Panc1 (cell line): ENCODE measurements around the gene RMRP. TPM values are rescaled to one million over a fixed set of nuclear protein-coding genes. Genes with fewer than 3 reads are reported as not detected.
A peak's percentile ranks its signal among the peaks of the same experiment; 100 is the strongest.

Experiments
- ATAC-seq: fragments of 200-7000 bp; cut with Tn5 transposase; 2 replicates; pipeline ENCODE4 v1.9.1; 2020; ENCODE audit warnings: mild to moderate bottlenecking, moderate library complexity
- BruUV-seq: library from RNA; stranded (reverse); fragments of 400-500 nt; replicated peaks from 2 replicates; lab custom pipeline; 2021; lab: Mats Ljungman, UMichigan
- CTCF ChIA-PET: fragments of 300-600 bp; sonication (Branson Sonifier 250); formaldehyde crosslinking; loops from one replicate; lab custom pipeline; 2022; ENCODE audit warnings: antibody characterized with exemption; lab: Charles Lee
- POLR2A ChIA-PET: fragments of 300-600 bp; sonication (Branson Sonifier 250); formaldehyde crosslinking; loops from one replicate; lab custom pipeline; 2022; ENCODE audit warnings: antibody characterized with exemption; lab: Charles Lee
- DNase-seq: peaks from one replicate; pipeline ENCODE4 v3.0.0-alpha.2; 2010; ENCODE audit warnings: low read depth, low spot score
- H3K27ac ChIP-seq: 2 replicates; pipeline ENCODE4 v1.5.1; 2011; ENCODE audit warnings: mild to moderate bottlenecking, low read length, inconsistent platforms
- H3K27me3 ChIP-seq: fragments of 200-500 bp; sonication (Bioruptor generic); 2 replicates; pipeline ENCODE4 v1.6.0; 2014; ENCODE audit warnings: low read length, inconsistent platforms; ENCODE audit not compliant: control insufficient read depth, insufficient read depth
- H3K36me3 ChIP-seq: fragments of 200-500 bp; sonication (Bioruptor generic); 2 replicates; pipeline ENCODE4 v1.5.1; 2014; ENCODE audit warnings: inconsistent platforms, mild to moderate bottlenecking, low read length, moderate library complexity; ENCODE audit not compliant: control insufficient read depth, insufficient read depth
- H3K4me1 ChIP-seq: 2 replicates; pipeline ENCODE4 v1.5.1; 2011; ENCODE audit warnings: inconsistent platforms, mild to moderate bottlenecking, low read length, moderate library complexity; ENCODE audit not compliant: control insufficient read depth, insufficient read depth
- H3K4me3 ChIP-seq, 2 experiments: 2 replicates each; pipeline ENCODE4 v1.5.1; 2011 to 2012; ENCODE audit warnings: low read depth in 2 of 2, low read length in 2 of 2, mild to moderate bottlenecking in 2 of 2, inconsistent platforms in 1 of 2, moderate library complexity in 1 of 2
- H3K9me3 ChIP-seq: fragments of 200-500 bp; sonication (Bioruptor generic); 2 replicates; pipeline ENCODE4 v1.5.1; 2014; ENCODE audit warnings: low read depth, mild to moderate bottlenecking, inconsistent platforms, low read length, moderate library complexity; ENCODE audit not compliant: control insufficient read depth, insufficient read depth
- POLR2AphosphoS5 ChIP-seq: IDR thresholded peaks from 2 replicates; pipeline ENCODE4 v1.6.1; 2012; ENCODE audit warnings: mild to moderate bottlenecking, low read depth, low read length, moderate library complexity
- SIN3A ChIP-seq: IDR thresholded peaks from 2 replicates; pipeline ENCODE4 v1.6.1; 2012; ENCODE audit warnings: low read depth, mild to moderate bottlenecking, low read length, moderate library complexity, borderline replicate concordance; ENCODE audit not compliant: insufficient read depth
- TCF7L2 ChIP-seq: IDR thresholded peaks from 2 replicates; pipeline ENCODE4 v1.6.1; 2011; ENCODE audit warnings: mild to moderate bottlenecking, low read depth, low read length, inconsistent platforms
- in situ Hi-C: cut with HindIII; loops from 2 replicates; pipeline ENCODE4 v1.10.0; 2016; ENCODE audit warnings: low sequenced_read_pairs, low pct_unique_long_range_greater_than_20kb
- intact Hi-C: fragments of 100-400 bp; cut with micrococcal nuclease; formaldehyde crosslinking; loops from one replicate; pipeline ENCODE4 v1.10.0; 2022; ENCODE audit not compliant: unreplicated experiment
- total RNA-seq: library from RNA; stranded (reverse); gene quantifications from one replicate; pipeline ENCODE4 v1.2.1, GENCODE V29; 2021; ENCODE audit not compliant: unreplicated experiment
- TF ChIP-seq, protein P1 (sequence below): fragments of 450-650 bp; IDR thresholded peaks from 2 replicates; pipeline ENCODE4 v1.5.1; 2017; ENCODE audit warnings: mild to moderate bottlenecking
- TF ChIP-seq, protein P2 (sequence below), 2 experiments: IDR thresholded peaks; 2 replicates each; pipeline ENCODE4 v1.6.1; 2011 to 2012; ENCODE audit warnings: low read depth in 2 of 2, control low read depth in 1 of 2, low read length in 1 of 2, mild to moderate bottlenecking in 1 of 2, moderate library complexity in 1 of 2; ENCODE audit not compliant: insufficient read depth in 1 of 2

RMRP gene
- total RNA-seq, 1 experiment from 2014 or later: 29,896 TPM

DNA sequence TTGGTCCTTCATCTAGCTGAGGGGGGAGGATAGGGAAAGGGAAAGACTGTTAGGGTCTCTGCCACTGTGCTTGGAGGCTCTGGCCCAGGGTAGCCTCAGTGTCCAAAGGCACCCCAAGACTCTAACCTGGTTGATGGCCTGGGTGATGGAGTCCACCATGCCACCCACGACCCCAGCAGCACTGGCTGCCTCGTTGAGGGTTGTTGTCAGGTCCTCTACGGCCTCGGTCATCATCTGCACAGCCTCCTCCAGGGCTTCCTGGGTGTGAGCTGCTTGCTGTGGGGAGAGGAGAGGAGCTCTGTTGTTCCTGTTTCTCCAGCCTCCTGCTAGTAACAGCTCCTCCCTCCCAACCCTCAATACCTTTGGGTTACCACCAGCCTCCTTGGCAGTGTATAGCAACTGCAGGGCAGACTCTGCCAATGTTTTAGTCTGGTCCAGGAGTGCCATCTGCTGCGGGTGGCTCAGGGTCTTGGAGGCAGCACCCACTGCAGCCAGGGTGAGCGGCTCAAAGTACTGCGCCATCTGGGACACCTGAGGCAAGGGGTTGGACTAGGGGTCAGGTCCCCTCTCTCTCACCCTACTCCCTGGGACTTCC, 48.1 kb upstream of the RMRP start:
- in situ Hi-C loops: no loop called here
- no peak for ATAC-seq
- ChIA-PET POLR2A (interaction anchor here (0.6 kb wide), 1 partner anchor 15 kb away, joined by 8 read pairs; no protein-coding TSS in a partner anchor), CTCF (no interaction called here)
- intact Hi-C loops: loop anchor here (5.0 kb wide), 1 partner anchor 49 kb away; the partner anchor contains the start of genes CCDC107 and RMRP
- Histone ChIP-seq H3K9me3 (no peaks in the 10 kb centered on the region), H3K27me3 (no peaks in the 10 kb centered on the region), H3K4me1 (no peaks in the 10 kb centered on the region), H3K4me3 (no peak overlapping the region), H3K36me3 (peaks cover 43% of the 10 kb centered on the region), H3K27ac (no peak overlapping the region)
- no peak for DNase-seq
- BruUV-seq: TSS peak; percentile 63
- TF ChIP-seq, protein P1, sequence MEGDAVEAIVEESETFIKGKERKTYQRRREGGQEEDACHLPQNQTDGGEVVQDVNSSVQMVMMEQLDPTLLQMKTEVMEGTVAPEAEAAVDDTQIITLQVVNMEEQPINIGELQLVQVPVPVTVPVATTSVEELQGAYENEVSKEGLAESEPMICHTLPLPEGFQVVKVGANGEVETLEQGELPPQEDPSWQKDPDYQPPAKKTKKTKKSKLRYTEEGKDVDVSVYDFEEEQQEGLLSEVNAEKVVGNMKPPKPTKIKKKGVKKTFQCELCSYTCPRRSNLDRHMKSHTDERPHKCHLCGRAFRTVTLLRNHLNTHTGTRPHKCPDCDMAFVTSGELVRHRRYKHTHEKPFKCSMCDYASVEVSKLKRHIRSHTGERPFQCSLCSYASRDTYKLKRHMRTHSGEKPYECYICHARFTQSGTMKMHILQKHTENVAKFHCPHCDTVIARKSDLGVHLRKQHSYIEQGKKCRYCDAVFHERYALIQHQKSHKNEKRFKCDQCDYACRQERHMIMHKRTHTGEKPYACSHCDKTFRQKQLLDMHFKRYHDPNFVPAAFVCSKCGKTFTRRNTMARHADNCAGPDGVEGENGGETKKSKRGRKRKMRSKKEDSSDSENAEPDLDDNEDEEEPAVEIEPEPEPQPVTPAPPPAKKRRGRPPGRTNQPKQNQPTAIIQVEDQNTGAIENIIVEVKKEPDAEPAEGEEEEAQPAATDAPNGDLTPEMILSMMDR: no peak
- TF ChIP-seq SIN3A: no peak
- TF ChIP-seq TCF7L2: no peak
- TF ChIP-seq, protein P2, sequence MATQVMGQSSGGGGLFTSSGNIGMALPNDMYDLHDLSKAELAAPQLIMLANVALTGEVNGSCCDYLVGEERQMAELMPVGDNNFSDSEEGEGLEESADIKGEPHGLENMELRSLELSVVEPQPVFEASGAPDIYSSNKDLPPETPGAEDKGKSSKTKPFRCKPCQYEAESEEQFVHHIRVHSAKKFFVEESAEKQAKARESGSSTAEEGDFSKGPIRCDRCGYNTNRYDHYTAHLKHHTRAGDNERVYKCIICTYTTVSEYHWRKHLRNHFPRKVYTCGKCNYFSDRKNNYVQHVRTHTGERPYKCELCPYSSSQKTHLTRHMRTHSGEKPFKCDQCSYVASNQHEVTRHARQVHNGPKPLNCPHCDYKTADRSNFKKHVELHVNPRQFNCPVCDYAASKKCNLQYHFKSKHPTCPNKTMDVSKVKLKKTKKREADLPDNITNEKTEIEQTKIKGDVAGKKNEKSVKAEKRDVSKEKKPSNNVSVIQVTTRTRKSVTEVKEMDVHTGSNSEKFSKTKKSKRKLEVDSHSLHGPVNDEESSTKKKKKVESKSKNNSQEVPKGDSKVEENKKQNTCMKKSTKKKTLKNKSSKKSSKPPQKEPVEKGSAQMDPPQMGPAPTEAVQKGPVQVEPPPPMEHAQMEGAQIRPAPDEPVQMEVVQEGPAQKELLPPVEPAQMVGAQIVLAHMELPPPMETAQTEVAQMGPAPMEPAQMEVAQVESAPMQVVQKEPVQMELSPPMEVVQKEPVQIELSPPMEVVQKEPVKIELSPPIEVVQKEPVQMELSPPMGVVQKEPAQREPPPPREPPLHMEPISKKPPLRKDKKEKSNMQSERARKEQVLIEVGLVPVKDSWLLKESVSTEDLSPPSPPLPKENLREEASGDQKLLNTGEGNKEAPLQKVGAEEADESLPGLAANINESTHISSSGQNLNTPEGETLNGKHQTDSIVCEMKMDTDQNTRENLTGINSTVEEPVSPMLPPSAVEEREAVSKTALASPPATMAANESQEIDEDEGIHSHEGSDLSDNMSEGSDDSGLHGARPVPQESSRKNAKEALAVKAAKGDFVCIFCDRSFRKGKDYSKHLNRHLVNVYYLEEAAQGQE (IDR thresholded peaks at IDR 0.05; ENCODE audit: insufficient read depth in 1 of 2, low read depth in 2 of 2, low read length in 1 of 2): no peak
- TF ChIP-seq POLR2AphosphoS5: no peak

DNA sequence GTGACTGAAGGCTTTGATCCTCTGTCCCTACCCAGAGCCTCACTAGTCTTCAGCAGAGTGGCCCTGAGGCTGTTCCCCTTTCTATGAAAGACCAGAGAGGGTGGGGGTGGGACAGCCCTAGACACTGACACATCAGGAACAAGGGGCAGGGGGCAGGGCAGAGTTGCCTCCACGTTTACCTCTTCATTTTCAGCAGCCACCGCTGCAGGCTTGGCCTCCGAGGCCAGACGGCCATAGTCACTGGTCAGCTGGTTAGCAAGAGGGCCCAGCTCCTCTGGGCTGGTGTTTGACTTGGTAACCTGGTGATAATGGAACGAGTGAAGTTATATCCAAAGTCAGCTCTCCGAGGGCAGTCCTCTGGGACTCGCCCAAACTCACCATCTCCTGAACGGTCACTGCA, 47.6 kb upstream of the RMRP start:
- POLR2A ChIA-PET: interaction anchor here (0.6 kb wide), 1 partner anchor 15 kb away, joined by 8 read pairs; no protein-coding TSS in a partner anchor
- CTCF ChIA-PET: interaction anchor here (0.6 to 1.6 kb wide), 2 partner anchors 9 to 58 kb away, joined by 5 to 17 read pairs; no protein-coding TSS in a partner anchor
- no peak for TF ChIP-seq TCF7L2
- TF ChIP-seq, protein P2 (IDR thresholded peaks at IDR 0.05; ENCODE audit: insufficient read depth in 1 of 2, low read depth in 2 of 2, low read length in 1 of 2): no peak
- TF ChIP-seq, protein P1: no peak
- TF ChIP-seq SIN3A: no peak
- H3K4me1 ChIP-seq: no peaks in the 10 kb centered on the region
- DNase-seq (no peak), ATAC-seq (no peak)
- no peaks in the 10 kb centered on the region for H3K9me3 ChIP-seq
- no peak overlapping the region for H3K4me3 ChIP-seq
- H3K27ac ChIP-seq: no peak overlapping the region
- no peaks in the 10 kb centered on the region for H3K27me3 ChIP-seq
- BruUV-seq: no TSS peak
- H3K36me3 ChIP-seq: peaks cover 41% of the 10 kb centered on the region
- intact Hi-C loops (loop anchor here (5.0 kb wide), 1 partner anchor 48 kb away; the partner anchor contains the start of genes CCDC107 and RMRP), in situ Hi-C loops (no loop called here)
